ENCODE results near the gene TBC1D4. TPM values are rescaled to one million over a fixed set of nuclear protein-coding genes. Genes with fewer than 3 reads are reported as not detected.

The TBC1D4 gene
- total and polyA plus RNA-seq, 10 of the 15 experiments (the other 5 are each of a cell fraction or from before 2014, with no cell fraction given) = 11.0 to 38.6 (median 25.5) TPM

- ChIA-PET POLR2A (interaction anchor here (1.1 to 2.4 kb wide), 2 partner anchors 11 to 59 kb away, joined by 4 to 8 read pairs; no protein-coding TSS in a partner anchor), CTCF (interaction anchor here (1.5 to 3.9 kb wide), 2 partner anchors 29 to 56 kb away, joined by 3 to 13 read pairs; no protein-coding TSS in a partner anchor), RAD21 (ENCODE audit: unreplicated experiment) (interaction anchor here (0.9 to 3.6 kb wide), 3 partner anchors 25 to 64 kb away, joined by 3 to 33 read pairs (median 3); no protein-coding TSS in a partner anchor), SMC1A (ENCODE audit: uncharacterized antibody, unreplicated experiment) (interaction anchor here (0.6 to 3.3 kb wide), 5 partner anchors 9 to 29 kb away, joined by 3 to 32 read pairs (median 11); no protein-coding TSS in a partner anchor)
- BruUV-seq (replicated peaks) = no TSS peak
- no peak overlapping the region for H3K27ac ChIP-seq (ENCODE audit: control insufficient read depth, insufficient read depth)
- no peaks in the 10 kb centered on the region for H3K36me3 ChIP-seq (ENCODE audit: control insufficient read depth in 2 of 2, insufficient read depth in 2 of 2, low read length in 1 of 2)
- no peaks in the 10 kb centered on the region for H3K27me3 ChIP-seq (replicated peaks in 1 of 2; ENCODE audit: control insufficient read depth in 2 of 2, insufficient read depth in 2 of 2, low read length in 1 of 2)
- TF ChIP-seq BCL11A (IDR thresholded peaks at IDR 0.05; ENCODE audit: low read depth, low read length) (no peak), USF1 (IDR thresholded peaks at IDR 0.05; ENCODE audit: borderline replicate concordance, extremely low read length, insufficient read depth, low read depth, low read length) (no peak), TBL1XR1 (IDR thresholded peaks at IDR 0.05; ENCODE audit: low read depth, low read length) (no peak), RELA (IDR thresholded peaks at IDR 0.05; ENCODE audit: borderline replicate concordance, partially characterized antibody) (no peak), CHD4 (IDR thresholded peaks at IDR 0.05) (no peak), KAT2A (conservative IDR thresholded peaks at IDR 0.05; ENCODE audit: control insufficient read depth, low read depth, low read length) (no peak), RAD21 (IDR thresholded peaks at IDR 0.05; ENCODE audit: insufficient read depth, low read depth, low read length) (no peak), STAT1 (conservative IDR thresholded peaks at IDR 0.05) (no peak), SUZ12 (IDR thresholded peaks at IDR 0.05; ENCODE audit: unreplicated experiment) (no peak), ETV6 (conservative IDR thresholded peaks at IDR 0.05 in 1 of 2, IDR thresholded peaks at IDR 0.05 in 1 of 2; ENCODE audit: borderline replicate concordance in 1 of 2, low read depth in 1 of 2) (no peak), HDAC6 (IDR thresholded peaks at IDR 0.05; ENCODE audit: unreplicated experiment) (no peak), EED (IDR thresholded peaks at IDR 0.05; ENCODE audit: low read depth) (no peak), ASH2L (IDR thresholded peaks at IDR 0.05; ENCODE audit: borderline replicate concordance, low read depth) (no peak), PBX3 (IDR thresholded peaks at IDR 0.05; ENCODE audit: insufficient replicate concordance, low read depth, low read length) (no peak), PAX8 (IDR thresholded peaks at IDR 0.05) (no peak), POLR2AphosphoS2 (IDR thresholded peaks at IDR 0.05; ENCODE audit: low read depth, low read length) (no peak), TCF7 (IDR thresholded peaks at IDR 0.05; ENCODE audit: borderline replicate concordance) (no peak)
- H3K9me3 ChIP-seq (replicated peaks; ENCODE audit: control insufficient read depth, insufficient read depth, low read length) = peaks cover 4% of the 10 kb centered on the region; the same call in 2 of the 3 replicates
- FAIRE-seq (no peak), ATAC-seq (no peak), DNase-seq (ENCODE audit: low read depth, low spot score) (no peak)
- intact Hi-C loops (cut with micrococcal nuclease; ENCODE audit: unreplicated experiment) (no loop called here), in situ Hi-C loops (cut with MboI) (no loop called here)
- H4K20me1 ChIP-seq (ENCODE audit: control insufficient read depth, insufficient read depth) = no peaks in the 10 kb centered on the region
- H3K4me3 ChIP-seq = no peak overlapping the region
- H3K4me1 ChIP-seq (ENCODE audit: control insufficient read depth, insufficient read depth, low read length) = peaks cover 12% of the 10 kb centered on the region
- H3K4me2 ChIP-seq (ENCODE audit: control insufficient read depth, insufficient read depth) = no peak overlapping the region
- H3K79me2 ChIP-seq (ENCODE audit: control insufficient read depth, insufficient read depth, low read length) = no peaks in the 10 kb centered on the region; the same call in 1 of the 2 replicates
- no peak overlapping the region for H2AFZ ChIP-seq (ENCODE audit: control insufficient read depth, low read depth, low read length)
- no peak overlapping the region for H3K9ac ChIP-seq (ENCODE audit: control insufficient read depth, insufficient read depth, low read length)
- 73% methylated on average over 10 of the region's 10 CpGs for WGBS (ENCODE audit: insufficient coverage, insufficient replicate concordance, low lambda C conversion rate, missing lambda C conversion rate)
Observed at GRCh38 chr13:75302071-75302698, 179.8 kb downstream of the TBC1D4 start.

All from GM12878 (cell line).